ENCODE measurements around the gene CD180.
"Not testable (repeated sequence)": the region's sequence is repeated elsewhere in the genome, so short reads cannot be mapped to it uniquely, and the experiment has no call there.

The CD180 gene

GRCh38 chr5:67188274-67189078 lies 8.1 kb downstream of the CD180 start:
- no peak for DNase-seq (ENCODE audit: low read depth)

GRCh38 chr5:67187006-67187715 lies 9.4 kb downstream of the CD180 start:
- no peak for DNase-seq (ENCODE audit: low read depth)

GRCh38 chr5:67183859-67184258 lies 12.7 kb downstream of the CD180 start:
- DNase-seq (ENCODE audit: low read depth), result no peak

DNA sequence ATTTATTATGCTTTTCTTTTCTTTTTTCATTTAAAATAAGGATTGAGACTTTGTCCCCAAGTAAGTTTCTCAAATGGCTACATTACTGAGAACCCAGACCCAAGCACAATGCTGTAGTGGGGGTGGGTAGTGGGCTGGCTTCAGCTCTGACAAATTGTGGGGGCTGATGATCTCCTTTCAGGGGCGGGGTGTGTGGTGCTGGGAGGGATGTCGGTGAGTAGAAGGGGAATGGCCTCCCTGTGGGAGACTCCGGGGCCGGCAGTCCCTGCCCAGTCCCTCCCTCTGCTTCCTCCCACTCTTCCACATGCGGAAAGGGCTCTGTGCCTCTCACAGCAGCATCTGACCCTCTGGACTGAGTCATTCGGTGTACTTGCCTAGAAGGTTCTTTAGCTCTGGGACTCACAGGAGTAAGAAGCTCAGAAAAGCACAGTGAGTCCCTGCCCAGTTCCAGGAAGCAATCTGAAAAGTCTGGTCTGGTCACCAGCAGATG lies 14.3 kb downstream of the CD180 start:
- DNase-seq (ENCODE audit: low read depth), result no peak

GRCh38 chr5:67181648-67182221 lies 14.9 kb downstream of the CD180 start:
- no peak for DNase-seq (ENCODE audit: low read depth)

DNA sequence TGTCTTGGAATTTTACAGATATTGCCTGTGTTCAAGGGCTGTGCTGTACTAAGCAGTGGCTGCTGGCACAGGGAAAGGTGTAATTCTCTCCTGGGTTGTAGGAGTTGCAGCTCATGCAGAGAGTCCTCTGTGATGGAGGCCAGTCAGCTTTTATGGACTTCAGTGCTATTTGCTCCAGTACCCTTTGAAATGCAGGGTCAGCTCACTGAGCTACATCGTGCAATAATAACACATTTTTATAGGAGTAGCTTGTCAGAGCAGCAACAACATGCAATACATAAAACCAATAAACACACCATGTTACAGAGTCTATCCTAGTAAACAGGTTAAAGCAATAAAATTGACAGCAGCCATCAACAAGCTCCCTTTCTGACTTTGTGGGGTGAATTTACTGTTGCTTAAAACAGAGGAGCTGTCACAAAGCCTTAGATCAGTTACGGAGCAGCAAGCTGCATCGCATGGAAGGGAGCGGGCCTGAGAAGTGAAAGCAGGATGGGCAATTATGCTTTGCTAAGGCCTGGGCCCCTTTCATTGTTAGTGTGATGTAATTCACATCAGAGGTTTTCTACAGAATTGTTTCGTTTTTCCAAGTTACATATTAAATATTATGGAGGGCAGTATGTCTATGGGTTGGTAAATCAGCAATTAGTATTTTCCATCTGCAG lies 16.8 kb downstream of the CD180 start:
- DNase-seq (ENCODE audit: low read depth), result no peak

- no peak for DNase-seq (ENCODE audit: low read depth)
These were observed 17.6 kb downstream of the CD180 start for GRCh38 chr5:67178966-67179365.

DNA sequence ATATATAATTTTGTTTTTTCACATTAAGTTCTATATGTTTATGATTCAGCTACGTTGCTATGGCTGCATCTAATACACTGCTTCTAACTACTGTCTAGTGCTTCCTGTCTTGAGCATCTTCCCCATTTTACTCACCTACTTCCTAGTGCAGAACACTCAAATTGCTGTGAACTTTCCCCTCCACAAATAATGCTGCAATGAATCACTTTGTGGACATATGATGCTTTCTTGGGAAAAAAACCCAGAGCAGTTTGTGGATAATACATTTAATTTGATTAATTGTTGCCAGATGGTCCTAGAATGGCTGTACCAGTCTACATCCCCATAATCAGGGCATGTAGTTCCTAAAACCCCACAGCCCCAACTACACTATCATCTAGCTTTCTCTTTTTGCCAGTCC lies 18.5 kb downstream of the CD180 start:
- no peak for DNase-seq (ENCODE audit: low read depth)

- DNase-seq (ENCODE audit: low read depth), result no peak
These were observed 19.7 kb downstream of the CD180 start for GRCh38 chr5:67176936-67177335.

- no peak for DNase-seq (ENCODE audit: low read depth)
These were observed 22.6 kb downstream of the CD180 start for GRCh38 chr5:67173959-67174358.

DNA sequence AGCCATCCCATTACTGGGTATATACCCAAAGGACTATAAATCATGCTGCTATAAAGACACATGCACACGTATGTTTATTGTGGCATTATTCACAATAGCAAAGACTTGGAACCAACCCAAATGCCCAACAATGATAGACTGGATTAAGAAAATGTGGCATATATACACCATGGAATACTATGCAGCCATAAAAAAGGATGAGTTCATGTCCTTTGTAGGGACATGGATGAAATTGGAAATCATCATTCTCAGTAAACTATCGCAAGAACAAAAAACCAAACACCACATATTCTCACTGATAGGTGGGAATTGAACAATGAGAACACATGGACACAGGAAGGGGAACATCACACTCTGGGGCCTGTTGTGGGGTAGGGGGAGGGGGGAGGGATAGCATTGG lies 23.2 kb downstream of the CD180 start:
- DNase-seq (ENCODE audit: low read depth), result not testable (repeated sequence)

GRCh38 chr5:67170767-67171166 lies 25.8 kb downstream of the CD180 start:
- DNase-seq (ENCODE audit: low read depth), result no peak

GRCh38 chr5:67168069-67168468 lies 28.5 kb downstream of the CD180 start:
- no peak for DNase-seq (ENCODE audit: low read depth)

GRCh38 chr5:67166460-67167285 lies 29.9 kb downstream of the CD180 start:
- DNase-seq (ENCODE audit: low read depth), result peak; percentile 49

GRCh38 chr5:67165526-67166459 lies 30.8 kb downstream of the CD180 start:
- DNase-seq (ENCODE audit: low read depth), result peak; percentile 72

GRCh38 chr5:67164856-67165525 lies 31.6 kb downstream of the CD180 start:
- DNase-seq (ENCODE audit: low read depth), result no peak

DNA sequence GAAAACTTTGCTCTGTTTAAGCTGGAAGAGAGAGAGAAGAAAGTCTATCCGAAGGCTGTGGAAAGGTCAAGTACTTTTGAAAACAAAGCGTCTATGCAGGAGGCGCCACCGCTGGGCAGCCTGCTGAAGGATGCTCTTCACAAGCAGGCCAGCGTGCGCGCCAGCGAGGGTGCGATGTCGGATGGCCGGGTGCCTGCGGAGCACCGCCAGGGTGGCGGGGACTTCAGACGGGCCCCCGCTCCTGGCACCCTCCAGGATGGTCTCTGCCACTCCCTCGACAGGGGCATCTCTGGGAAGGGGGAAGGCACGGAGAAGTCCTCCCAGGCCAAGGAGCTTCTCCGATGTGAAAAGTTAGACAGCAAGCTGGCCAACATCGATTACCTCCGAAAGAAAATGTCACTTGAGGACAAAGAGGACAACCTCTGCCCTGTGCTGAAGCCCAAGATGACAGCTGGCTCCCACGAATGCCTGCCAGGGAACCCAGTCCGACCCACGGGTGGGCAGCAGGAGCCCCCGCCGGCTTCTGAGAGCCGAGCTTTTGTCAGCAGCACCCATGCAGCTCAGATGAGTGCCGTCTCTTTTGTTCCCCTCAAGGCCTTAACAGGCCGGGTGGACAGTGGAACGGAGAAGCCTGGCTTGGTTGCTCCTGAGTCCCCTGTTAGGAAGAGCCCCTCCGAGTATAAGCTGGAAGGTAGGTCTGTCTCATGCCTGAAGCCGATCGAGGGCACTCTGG lies 32.6 kb downstream of the CD180 start:
- DNase-seq (ENCODE audit: low read depth), result no peak

DNA sequence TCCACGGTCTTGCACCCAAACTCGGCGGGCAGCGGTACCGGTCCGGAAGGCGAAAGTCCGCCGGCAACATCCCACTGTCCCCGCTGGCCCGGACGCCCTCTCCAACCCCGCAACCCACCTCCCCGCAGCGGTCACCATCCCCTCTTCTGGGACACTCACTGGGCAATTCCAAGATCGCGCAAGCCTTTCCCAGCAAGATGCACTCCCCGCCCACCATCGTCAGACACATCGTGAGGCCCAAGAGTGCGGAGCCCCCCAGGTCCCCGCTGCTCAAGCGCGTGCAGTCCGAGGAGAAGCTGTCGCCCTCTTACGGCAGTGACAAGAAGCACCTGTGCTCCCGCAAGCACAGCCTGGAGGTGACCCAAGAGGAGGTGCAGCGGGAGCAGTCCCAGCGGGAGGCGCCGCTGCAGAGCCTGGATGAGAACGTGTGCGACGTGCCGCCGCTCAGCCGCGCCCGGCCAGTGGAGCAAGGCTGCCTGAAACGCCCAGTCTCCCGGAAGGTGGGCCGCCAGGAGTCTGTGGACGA lies 33.3 kb downstream of the CD180 start:
- no peak for DNase-seq (ENCODE audit: low read depth)

DNA sequence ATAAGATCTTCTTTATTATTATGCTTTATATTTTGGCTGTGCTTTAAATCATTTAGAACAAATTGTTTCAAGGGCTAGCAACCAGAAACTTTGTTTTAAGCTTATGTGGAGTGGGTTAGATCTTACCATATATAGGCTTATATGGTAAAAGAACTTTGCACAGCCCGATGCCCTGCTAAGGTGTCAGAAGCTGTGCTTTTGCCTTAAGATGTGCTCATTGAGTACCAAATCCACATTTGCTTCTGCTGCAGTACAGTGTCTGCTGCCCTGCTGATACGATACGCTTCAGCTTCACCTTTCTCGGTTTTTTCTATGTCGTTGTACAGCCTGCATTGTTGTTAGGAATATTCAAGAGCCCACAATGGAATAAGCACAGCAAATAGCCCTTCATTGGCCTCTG lies 34.8 kb downstream of the CD180 start:
- no peak for DNase-seq (ENCODE audit: low read depth)

Data from activated T-cell treated with anti-CD3 and anti-CD28 coated beads for 24 hours (primary cell).